ENCODE measurements around the gene ALDH18A1. TPM values are rescaled to one million over a fixed set of nuclear protein-coding genes. Genes with fewer than 3 reads are reported as not detected.

The ALDH18A1 gene
- total and polyA plus RNA-seq, 2 donors (not counting 3 experiments of a cell fraction or from before 2014, with no cell fraction given) = 53.2 to 92.6 TPM

- no peaks in the 10 kb centered on the region for H3K79me2 ChIP-seq (ENCODE audit: control insufficient read depth, insufficient read depth, low read length)
- BruUV-seq (replicated peaks) = no TSS peak
Measured at GRCh38 chr10:95579835-95580535, 76.5 kb downstream of the ALDH18A1 start.

More at GRCh38 chr10:95579835-95580535, 76.5 kb downstream of the ALDH18A1 start:
- Histone ChIP-seq H3K9ac (replicated peaks; ENCODE audit: extremely low read depth, insufficient read depth, low read length) (no peak overlapping the region), H3K9me1 (replicated peaks; ENCODE audit: control insufficient read depth, extremely low read depth, insufficient read depth, low read length) (no peaks in the 10 kb centered on the region), H2AFZ (ENCODE audit: low read depth, low read length) (no peak overlapping the region), H3K36me3 (ENCODE audit: control insufficient read depth in 2 of 2, extremely low read depth in 1 of 2, insufficient read depth in 2 of 2, low read length in 2 of 2) (no peaks in the 10 kb centered on the region), H3K4me3 (replicated peaks in 1 of 3; ENCODE audit: insufficient read depth in 1 of 3, low read depth in 1 of 3, low read length in 3 of 3) (no peak overlapping the region), H3K27ac (ENCODE audit: insufficient read depth, low read depth, low read length) (no peak overlapping the region), H3K4me2 (ENCODE audit: insufficient read depth, low read length) (no peak overlapping the region), H3K9me3 (replicated peaks; ENCODE audit: control insufficient read depth, insufficient read depth, low read length) (no peaks in the 10 kb centered on the region), H4K20me1 (replicated peaks; ENCODE audit: control insufficient read depth, extremely low read depth, insufficient read depth, low read length) (no peaks in the 10 kb centered on the region), H3K4me1 (ENCODE audit: control insufficient read depth, extremely low read depth, insufficient read depth, low read length) (no peaks in the 10 kb centered on the region), H3K27me3 (ENCODE audit: control insufficient read depth in 2 of 2, insufficient read depth in 2 of 2, low read length in 2 of 2) (peaks cover 19 to 21% of the 10 kb centered on the region in 2 experiments)
- ChIA-PET CTCF (interaction anchor here (0.9 to 2.0 kb wide), 2 partner anchors 10 to 72 kb away, joined by 3 to 10 read pairs; no protein-coding TSS in a partner anchor), POLR2A (no interaction called here)
- DNase-seq (ENCODE audit: low read depth, low spot score) = no peak
- TF ChIP-seq POLR2A (IDR thresholded peaks at IDR 0.05; ENCODE audit: low read depth, low read length) (no peak), POLR2AphosphoS5 (IDR thresholded peaks at IDR 0.05; ENCODE audit: insufficient read depth, low read depth, low read length) (no peak), MYC (IDR thresholded peaks at IDR 0.05; ENCODE audit: low read depth, low read length) (no peak), FOS (IDR thresholded peaks at IDR 0.05; ENCODE audit: borderline replicate concordance, insufficient read depth, low read length) (no peak), MAX (IDR thresholded peaks at IDR 0.05; ENCODE audit: insufficient read depth, insufficient read length) (no peak), CTCF (IDR thresholded peaks at IDR 0.05; ENCODE audit: extremely low read depth in 1 of 2, insufficient read depth in 1 of 2, low read depth in 1 of 2, low read length in 2 of 2) (no peak), GATA2 (IDR thresholded peaks at IDR 0.05; ENCODE audit: insufficient read depth, insufficient read length, low read depth, low read length) (no peak), JUN (IDR thresholded peaks at IDR 0.05; ENCODE audit: borderline replicate concordance, insufficient read depth, insufficient read length, low read depth) (no peak), EZH2 (IDR thresholded peaks at IDR 0.05; ENCODE audit: borderline replicate concordance, low read depth, low read length, severe bottlenecking) (no peak)
- dilution Hi-C loops (cut with MboI; ENCODE audit: extremely low pct_ligation_motif_present, low sequenced_read_pairs) (loop anchor here (25.0 kb wide), 1 partner anchor 168 kb away; no protein-coding TSS in a partner anchor), intact Hi-C loops (cut with micrococcal nuclease) (no loop called here)
- FAIRE-seq = no peak
